GM12874 (cell line): ENCODE results near the gene TRIM72.

Experiments
- TF ChIP-seq, protein P1 (sequence below): IDR thresholded peaks from 2 replicates; pipeline ENCODE4 v1.5.1; 2011; ENCODE audit warnings: low read depth, mild to moderate bottlenecking, control low read depth, low read length, moderate library complexity; ENCODE audit not compliant: insufficient read depth

The TRIM72 gene

GRCh38 chr16:31248344-31248743 lies 34.4 kb downstream of the TRIM72 start:
- TF ChIP-seq, protein P1, sequence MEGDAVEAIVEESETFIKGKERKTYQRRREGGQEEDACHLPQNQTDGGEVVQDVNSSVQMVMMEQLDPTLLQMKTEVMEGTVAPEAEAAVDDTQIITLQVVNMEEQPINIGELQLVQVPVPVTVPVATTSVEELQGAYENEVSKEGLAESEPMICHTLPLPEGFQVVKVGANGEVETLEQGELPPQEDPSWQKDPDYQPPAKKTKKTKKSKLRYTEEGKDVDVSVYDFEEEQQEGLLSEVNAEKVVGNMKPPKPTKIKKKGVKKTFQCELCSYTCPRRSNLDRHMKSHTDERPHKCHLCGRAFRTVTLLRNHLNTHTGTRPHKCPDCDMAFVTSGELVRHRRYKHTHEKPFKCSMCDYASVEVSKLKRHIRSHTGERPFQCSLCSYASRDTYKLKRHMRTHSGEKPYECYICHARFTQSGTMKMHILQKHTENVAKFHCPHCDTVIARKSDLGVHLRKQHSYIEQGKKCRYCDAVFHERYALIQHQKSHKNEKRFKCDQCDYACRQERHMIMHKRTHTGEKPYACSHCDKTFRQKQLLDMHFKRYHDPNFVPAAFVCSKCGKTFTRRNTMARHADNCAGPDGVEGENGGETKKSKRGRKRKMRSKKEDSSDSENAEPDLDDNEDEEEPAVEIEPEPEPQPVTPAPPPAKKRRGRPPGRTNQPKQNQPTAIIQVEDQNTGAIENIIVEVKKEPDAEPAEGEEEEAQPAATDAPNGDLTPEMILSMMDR, result no peak

GRCh38 chr16:31250782-31251384 lies 37.0 kb downstream of the TRIM72 start:
- TF ChIP-seq, protein P1, result no peak

GRCh38 chr16:31251435-31251834 lies 37.5 kb downstream of the TRIM72 start:
- TF ChIP-seq, protein P1, result no peak

GRCh38 chr16:31253642-31254045 lies 39.7 kb downstream of the TRIM72 start:
- TF ChIP-seq, protein P1, result no peak

DNA sequence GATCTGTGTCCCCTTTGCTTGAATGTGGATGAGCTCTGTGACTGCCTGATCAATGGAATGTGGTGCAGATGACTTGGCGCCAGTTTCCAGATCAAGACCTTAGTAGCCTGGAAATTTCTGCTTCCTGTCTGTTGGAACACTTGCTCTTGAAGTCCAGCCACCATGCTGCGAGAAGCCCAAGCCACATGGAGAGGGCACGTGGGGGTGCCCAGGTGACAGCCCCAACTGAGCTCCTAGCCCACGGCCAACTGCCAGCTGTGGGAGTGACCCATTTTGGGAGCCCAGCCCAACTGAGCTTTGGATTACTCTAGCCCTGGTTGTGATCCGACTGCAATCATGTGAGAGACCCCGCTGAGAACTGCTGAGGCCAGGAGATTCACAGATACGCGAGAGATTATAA lies 42.5 kb downstream of the TRIM72 start:
- TF ChIP-seq, protein P1, result no peak

GRCh38 chr16:31258366-31258765 lies 44.4 kb downstream of the TRIM72 start:
- TF ChIP-seq, protein P1, result no peak

DNA sequence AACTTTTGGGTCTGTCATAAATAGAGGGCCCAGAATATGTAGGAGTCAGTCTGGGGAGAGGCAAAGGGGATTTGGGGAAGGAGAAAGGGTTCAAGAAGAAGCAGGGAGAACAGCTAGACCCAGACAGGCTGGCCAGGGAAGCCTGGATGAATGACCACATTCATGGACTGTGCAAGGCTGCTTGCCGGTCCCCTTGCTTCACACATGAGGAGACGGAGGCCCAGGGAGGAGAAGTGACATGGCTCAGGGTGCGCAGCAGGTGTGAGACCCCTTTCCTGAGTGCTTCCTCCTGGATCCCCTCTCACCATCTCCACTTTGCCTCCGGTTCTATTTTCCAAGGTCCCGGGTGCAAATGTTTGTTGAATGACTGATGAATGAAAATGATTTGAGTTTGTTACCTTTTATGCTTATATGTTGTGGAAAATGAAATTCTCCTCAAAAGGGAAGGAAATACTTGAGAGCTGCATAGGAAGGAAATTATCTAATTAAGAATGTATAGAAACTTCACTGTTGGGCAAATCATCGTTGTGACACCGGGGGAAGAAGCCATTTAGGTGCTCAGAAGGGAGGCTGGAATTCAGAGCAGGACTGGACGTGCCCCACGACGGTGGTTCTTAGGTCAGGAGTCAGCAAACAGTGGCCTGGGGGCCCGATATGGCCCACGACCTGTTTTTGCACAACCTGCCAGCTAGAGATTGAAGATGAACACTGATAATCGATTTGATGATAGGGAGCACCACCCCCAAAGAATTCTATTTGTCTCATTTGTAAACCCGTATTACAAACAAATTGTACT lies 46.4 kb downstream of the TRIM72 start:
- TF ChIP-seq, protein P1, result no peak
